Body of pancreas (tissue), 4 donors: Measurements from ENCODE around the gene KLHL22. TPM values are rescaled to one million over a fixed set of nuclear protein-coding genes. Genes with fewer than 3 reads are reported as not detected.
"Not testable (repeated sequence)": the region's sequence is repeated elsewhere in the genome, so short reads cannot be mapped to it uniquely, and the experiment has no call there.

Experiments
- ATAC-seq: fragments of 150-250 bp; one replicate; pipeline ENCODE4 v1.9.1; 2016
- DNase-seq, 4 donors: peaks; one replicate each; pipeline ENCODE4 v3.0.0-alpha.2; 2019
- H3K27ac ChIP-seq, 4 donors: fragments of 200-600 bp; sonication (generic); 1 replicate in 3 of 4; 2 replicates in 1 of 4; pipeline versions ENCODE4 v1.5.1 to v1.6.1; 2016 to 2019; ENCODE audit warnings: mild to moderate bottlenecking in 1 of 4, mixed read lengths in 1 of 4, moderate library complexity in 1 of 4
- H3K27me3 ChIP-seq, 2 donors: fragments of 200-600 bp; sonication (generic); one replicate each; pipeline ENCODE4 v1.6.0; 2016; ENCODE audit warnings: mild to moderate bottlenecking in 1 of 2
- H3K36me3 ChIP-seq, 2 donors: fragments of 200-600 bp; sonication (generic); replicated peaks in 1 of 2; 2 replicates each; pipeline ENCODE4 v1.5.1; 2016; ENCODE audit warnings: low read depth in 2 of 2; ENCODE audit not compliant: insufficient read depth in 1 of 2
- H3K4me1 ChIP-seq: fragments of 200-600 bp; sonication (generic); one replicate; pipeline ENCODE4 v1.6.0; 2016
- H3K4me3 ChIP-seq, 2 donors: fragments of 200-600 bp; sonication (generic); 1 replicate in 1 of 2; 2 replicates in 1 of 2; pipeline ENCODE4 v1.5.1; 2016 to 2019
- H3K9me3 ChIP-seq, 3 donors: fragments of 200-600 bp; sonication (generic); 1 replicate in 2 of 3; 2 replicates in 1 of 3; pipeline ENCODE4 v1.5.1; 2016
- POLR2A ChIP-seq, 3 donors: fragments of 450-650 bp; IDR thresholded peaks; one replicate each; pipeline ENCODE4 v1.6.1; 2016; ENCODE audit warnings: antibody characterized with exemption in 3 of 3, mild to moderate bottlenecking in 2 of 3
- WGBS, 2 donors: methylation state at CpG; one replicate each; pipeline ENCODE4 v1.1.5; 2017; 5-methylcytosine and 5-hydroxymethylcytosine counted together
- intact Hi-C: fragments of 100-400 bp; cut with DNase I; formaldehyde crosslinking; loops from one replicate; pipeline ENCODE4 v1.15.1; 2023
- total RNA-seq, 2 donors: library from RNA; depleted of rRNA; stranded (reverse); fragments of >200 nt; gene quantifications; one replicate each; pipeline ENCODE4 v1.1.0, GENCODE V29; 2016
- TF ChIP-seq, protein P1 (sequence below), 7 experiments: fragments of 450-650 bp in 4 of 7; fragments of 200-600 bp in 3 of 7; sonication (generic) in 3 of 7; IDR thresholded peaks; one replicate each; pipeline ENCODE4 v1.5.1; 2016 to 2019; ENCODE audit warnings: antibody characterized with exemption in 7 of 7

The KLHL22 gene, protein sequence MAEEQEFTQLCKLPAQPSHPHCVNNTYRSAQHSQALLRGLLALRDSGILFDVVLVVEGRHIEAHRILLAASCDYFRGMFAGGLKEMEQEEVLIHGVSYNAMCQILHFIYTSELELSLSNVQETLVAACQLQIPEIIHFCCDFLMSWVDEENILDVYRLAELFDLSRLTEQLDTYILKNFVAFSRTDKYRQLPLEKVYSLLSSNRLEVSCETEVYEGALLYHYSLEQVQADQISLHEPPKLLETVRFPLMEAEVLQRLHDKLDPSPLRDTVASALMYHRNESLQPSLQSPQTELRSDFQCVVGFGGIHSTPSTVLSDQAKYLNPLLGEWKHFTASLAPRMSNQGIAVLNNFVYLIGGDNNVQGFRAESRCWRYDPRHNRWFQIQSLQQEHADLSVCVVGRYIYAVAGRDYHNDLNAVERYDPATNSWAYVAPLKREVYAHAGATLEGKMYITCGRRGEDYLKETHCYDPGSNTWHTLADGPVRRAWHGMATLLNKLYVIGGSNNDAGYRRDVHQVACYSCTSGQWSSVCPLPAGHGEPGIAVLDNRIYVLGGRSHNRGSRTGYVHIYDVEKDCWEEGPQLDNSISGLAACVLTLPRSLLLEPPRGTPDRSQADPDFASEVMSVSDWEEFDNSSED
- 10 to 100 TPM; 10.1 to 11.9 TPM for total RNA-seq

DNA sequence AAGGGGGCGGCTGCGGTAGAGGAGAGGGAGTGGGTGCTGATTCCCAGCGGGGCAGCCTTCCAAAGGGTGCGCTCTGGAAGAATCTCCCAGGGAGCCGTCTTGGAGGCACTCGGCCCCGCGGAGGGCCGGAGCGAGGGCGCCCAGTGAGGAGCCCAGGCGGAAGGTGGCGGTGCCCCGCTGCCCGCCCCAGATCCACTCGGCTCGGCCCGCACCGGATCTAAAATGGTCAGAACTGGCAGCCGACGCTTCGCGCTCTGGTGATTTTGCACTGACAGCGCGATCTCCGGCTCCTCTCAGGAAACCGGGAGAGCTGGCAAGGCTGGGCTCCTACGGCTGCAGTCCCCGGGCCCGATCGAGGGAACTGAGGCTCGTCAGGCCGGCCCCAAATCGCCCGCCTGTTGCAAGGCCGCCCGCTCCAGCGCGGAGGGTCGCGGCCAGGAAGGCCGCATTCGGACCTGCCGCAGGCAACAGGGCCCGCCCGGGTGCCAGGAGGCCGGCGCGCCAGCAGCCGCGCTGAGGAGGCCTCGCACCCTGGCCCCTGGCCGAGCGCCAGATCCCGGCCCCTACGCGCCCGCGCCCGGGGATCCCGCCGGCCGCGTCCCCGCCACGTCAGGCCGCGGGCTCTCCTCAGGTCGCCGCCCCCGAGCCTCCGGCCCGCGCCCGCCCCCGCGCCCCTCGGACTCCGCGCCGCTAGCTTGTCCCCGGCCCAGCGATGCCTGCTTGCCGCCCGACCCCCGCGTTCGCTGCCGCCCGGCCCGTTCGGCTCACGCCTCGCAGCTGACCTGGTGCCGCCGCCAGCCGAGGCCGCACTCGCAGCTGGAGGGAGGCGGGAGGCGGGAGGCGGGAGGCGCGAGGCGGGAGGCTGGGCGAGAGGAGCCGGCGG is at the start of gene KLHL22:
KLHL22 (minus strand) TSS at position 818 of the 883 bp plus-strand sequence. CDS start 6,584 bp downstream, outside the sequence.
- WGBS, 2 donors: 0 to 2% methylated on average over 7 to 78 of the region's 108 CpGs
- peak; percentile 25 to 52 (median 44) for DNase-seq
- intact Hi-C loops: loop anchor here (5.0 kb wide), 1 partner anchor 68 kb away; no protein-coding TSS in a partner anchor

DNA sequence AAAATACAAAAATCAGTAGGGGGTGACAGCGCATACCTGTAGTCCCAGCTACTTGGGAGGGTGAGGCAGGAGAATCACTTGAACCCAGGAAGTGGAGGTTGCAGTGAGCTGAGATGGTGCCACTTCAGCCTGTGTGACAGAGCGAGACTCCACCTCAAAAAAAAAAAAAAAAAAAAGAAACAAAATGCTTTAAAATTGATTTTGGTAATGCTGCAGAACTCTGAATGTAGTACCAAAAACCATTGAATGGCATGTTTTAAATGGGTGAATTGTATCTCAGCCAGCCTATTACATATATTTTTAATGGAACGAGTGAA is 49.7 kb upstream of the KLHL22 start:
- H3K27me3 ChIP-seq, H3K4me1 ChIP-seq, intact Hi-C loops, ATAC-seq, H3K27ac ChIP-seq, H3K36me3 ChIP-seq, H3K9me3 ChIP-seq, DNase-seq, H3K4me3 ChIP-seq: not testable (repeated sequence)
- WGBS, 2 donors: 94 to 98% methylated on average over 3 of the region's 3 CpGs

More for the DNA sequence above, at the start of gene KLHL22:
- Histone ChIP-seq H3K27me3 (no peaks in the 10 kb centered on the region), H3K4me3 (peak within 1 kb of the TSS; percentile 43 to 61), H3K4me1 (peaks cover 32% of the 10 kb centered on the region), H3K9me3 (no peaks in the 10 kb centered on the region), H3K27ac (peak within 1 kb of the TSS; percentile 92 to 97 (median 94)), H3K36me3 (no peaks in the 10 kb centered on the region)
- TF ChIP-seq POLR2A (IDR thresholded peaks at IDR 0.05): peak in 2 of 3 donors; percentile 21 to 33
- TF ChIP-seq, protein P1, sequence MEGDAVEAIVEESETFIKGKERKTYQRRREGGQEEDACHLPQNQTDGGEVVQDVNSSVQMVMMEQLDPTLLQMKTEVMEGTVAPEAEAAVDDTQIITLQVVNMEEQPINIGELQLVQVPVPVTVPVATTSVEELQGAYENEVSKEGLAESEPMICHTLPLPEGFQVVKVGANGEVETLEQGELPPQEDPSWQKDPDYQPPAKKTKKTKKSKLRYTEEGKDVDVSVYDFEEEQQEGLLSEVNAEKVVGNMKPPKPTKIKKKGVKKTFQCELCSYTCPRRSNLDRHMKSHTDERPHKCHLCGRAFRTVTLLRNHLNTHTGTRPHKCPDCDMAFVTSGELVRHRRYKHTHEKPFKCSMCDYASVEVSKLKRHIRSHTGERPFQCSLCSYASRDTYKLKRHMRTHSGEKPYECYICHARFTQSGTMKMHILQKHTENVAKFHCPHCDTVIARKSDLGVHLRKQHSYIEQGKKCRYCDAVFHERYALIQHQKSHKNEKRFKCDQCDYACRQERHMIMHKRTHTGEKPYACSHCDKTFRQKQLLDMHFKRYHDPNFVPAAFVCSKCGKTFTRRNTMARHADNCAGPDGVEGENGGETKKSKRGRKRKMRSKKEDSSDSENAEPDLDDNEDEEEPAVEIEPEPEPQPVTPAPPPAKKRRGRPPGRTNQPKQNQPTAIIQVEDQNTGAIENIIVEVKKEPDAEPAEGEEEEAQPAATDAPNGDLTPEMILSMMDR (IDR thresholded peaks at IDR 0.05): no peak
- ATAC-seq: peak; percentile 28

DNA sequence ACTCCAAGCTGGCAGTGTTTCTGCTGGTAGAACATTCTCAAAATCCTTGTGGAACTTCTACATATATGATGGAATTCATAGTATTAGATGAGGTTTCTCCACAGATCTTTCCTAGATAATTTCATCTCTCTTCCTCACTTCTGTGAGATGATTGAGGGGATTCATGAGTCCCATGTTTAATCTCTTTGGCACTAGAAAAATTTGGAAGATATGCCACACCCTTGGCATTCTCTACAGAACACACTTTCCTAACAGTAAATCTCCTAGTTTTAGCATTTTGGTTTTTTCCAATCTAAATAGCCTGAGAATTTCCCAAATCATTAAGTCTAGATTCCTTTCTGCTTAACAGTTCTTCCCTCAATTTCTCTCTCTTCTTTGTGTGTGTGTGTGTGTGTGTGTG is 47.1 kb upstream of the KLHL22 start:
- no peak overlapping the region for H3K4me3 ChIP-seq
- no peak overlapping the region for H3K27ac ChIP-seq
- H3K27me3 ChIP-seq: no peaks in the 10 kb centered on the region
- ATAC-seq: no peak
- H3K9me3 ChIP-seq: no peaks in the 10 kb centered on the region
- peaks cover 2 to 7% of the 10 kb centered on the region in 2 donors for H3K36me3 ChIP-seq
- intact Hi-C loops: no loop called here
- TF ChIP-seq, protein P1 (IDR thresholded peaks at IDR 0.05): no peak
- no peaks in the 10 kb centered on the region for H3K4me1 ChIP-seq
- DNase-seq: no peak

DNA sequence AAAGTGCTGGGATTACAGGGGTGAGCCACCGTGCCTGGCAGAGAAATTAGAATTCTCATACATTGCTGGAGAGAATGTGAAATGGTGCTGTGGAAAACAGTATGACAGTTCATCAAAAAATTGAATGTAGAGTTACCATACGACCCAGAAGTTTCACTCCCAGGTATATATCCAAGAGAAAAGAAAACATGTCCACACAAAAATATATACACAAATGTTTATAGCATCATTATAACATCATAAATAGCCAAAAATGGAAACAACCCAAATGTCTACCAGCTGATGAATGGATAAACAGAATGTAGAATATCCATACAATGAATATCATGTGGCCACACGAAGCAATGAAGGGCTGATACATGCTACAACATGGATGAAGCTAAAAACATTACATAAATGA is 46.5 kb upstream of the KLHL22 start:
- H3K4me1 ChIP-seq: no peaks in the 10 kb centered on the region
- ATAC-seq (no peak), DNase-seq (no peak)
- no peak overlapping the region for H3K4me3 ChIP-seq
- WGBS, 2 donors: 92 to 99% methylated on average over 3 of the region's 3 CpGs
- TF ChIP-seq POLR2A (IDR thresholded peaks at IDR 0.05): no peak
- TF ChIP-seq, protein P1 (IDR thresholded peaks at IDR 0.05): no peak
- H3K27me3 ChIP-seq: no peaks in the 10 kb centered on the region
- intact Hi-C loops: no loop called here
- no peaks in the 10 kb centered on the region for H3K9me3 ChIP-seq
- H3K27ac ChIP-seq: no peak overlapping the region
- peaks cover 5 to 7% of the 10 kb centered on the region in 2 donors for H3K36me3 ChIP-seq

DNA sequence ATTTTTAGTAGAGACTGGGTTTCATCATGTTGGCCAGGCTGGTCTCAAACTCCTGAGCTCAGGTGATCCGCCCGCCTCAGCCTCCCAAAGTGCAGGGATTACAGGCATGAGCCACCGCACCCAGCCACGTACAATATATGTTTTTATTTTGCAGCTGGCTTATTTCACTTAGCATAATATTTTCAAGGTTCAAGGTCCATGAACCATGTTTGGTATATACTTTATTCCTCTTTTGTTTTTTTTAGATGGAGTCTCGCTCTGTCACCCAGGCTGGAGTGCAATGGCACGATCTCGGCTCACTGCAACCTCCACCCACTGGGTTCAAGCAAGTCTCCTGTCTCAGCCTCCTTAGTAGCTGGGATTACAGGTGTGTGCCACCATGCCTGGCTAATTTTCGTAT is 43.3 kb upstream of the KLHL22 start:
- intact Hi-C loops, H3K27ac ChIP-seq, H3K9me3 ChIP-seq, H3K27me3 ChIP-seq, ATAC-seq, H3K4me3 ChIP-seq, H3K36me3 ChIP-seq, DNase-seq, H3K4me1 ChIP-seq: not testable (repeated sequence)
- WGBS, 2 donors: 96 to 99% methylated on average over 8 of the region's 8 CpGs
